Measurements from ENCODE around the gene CSNK1G3.

Gene CSNK1G3

GRCh38 chr5:123651234-123651633 is 139.3 kb downstream of the CSNK1G3 start:
- no peak for DNase-seq

- no peak for DNase-seq
Measured at GRCh38 chr5:123659011-123659410, 147.0 kb downstream of the CSNK1G3 start.

- no peak for DNase-seq
Measured at GRCh38 chr5:123659495-123659894, 147.5 kb downstream of the CSNK1G3 start.

- no peak for DNase-seq
Measured at GRCh38 chr5:123664961-123665360, 153.0 kb downstream of the CSNK1G3 start.

GRCh38 chr5:123665822-123666371 is 153.9 kb downstream of the CSNK1G3 start:
- DNase-seq, result no peak
